GM18505 (cell line): ENCODE data around the gene CELA2A.
"Not testable (repeated sequence)": the region's sequence is repeated elsewhere in the genome, so short reads cannot be mapped to it uniquely, and the experiment has no call there.

Experiments
- ATAC-seq: cut with Tn5 transposase; IDR thresholded peaks from one replicate; pipeline ENCODE4 v1.9.1; 2021; ENCODE audit not compliant: unreplicated experiment
- POLR2A ChIP-seq: IDR thresholded peaks from 4 replicates; pipeline ENCODE4 v1.6.1; 2011; ENCODE audit warnings: borderline replicate concordance; ENCODE audit not compliant: insufficient read depth, insufficient read length; ENCODE audit errors: extremely low read depth

Gene CELA2A

DNA sequence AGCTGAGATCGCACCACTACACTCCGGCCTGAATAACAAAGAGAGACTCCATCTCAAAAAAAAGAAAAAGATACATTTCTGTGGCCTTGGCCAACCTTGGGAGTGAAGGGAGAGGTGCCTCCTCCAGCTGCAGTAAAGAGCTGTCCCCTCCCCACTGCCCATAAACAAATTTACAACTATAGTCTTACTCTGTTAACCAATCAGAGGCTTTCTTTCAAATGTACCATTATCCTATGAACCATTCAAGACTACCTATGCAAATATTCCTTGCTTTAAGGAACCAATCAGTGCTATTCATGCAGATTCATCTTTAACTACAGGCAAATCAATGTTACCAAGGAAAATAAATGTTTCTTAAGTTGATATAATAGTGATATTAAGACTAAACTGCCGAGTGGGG lies 20.4 kb downstream of the CELA2A start:
- TF ChIP-seq POLR2A = no peak
- ATAC-seq = no peak

GRCh38 chr1:15477646-15478212 lies 21.2 kb downstream of the CELA2A start:
- no peak for TF ChIP-seq POLR2A
- ATAC-seq = no peak

- no peak for ATAC-seq
- TF ChIP-seq POLR2A = no peak
Observed at GRCh38 chr1:15479654-15480347, 23.3 kb downstream of the CELA2A start.

GRCh38 chr1:15482455-15482854 lies 25.9 kb downstream of the CELA2A start:
- ATAC-seq = not testable (repeated sequence)

DNA sequence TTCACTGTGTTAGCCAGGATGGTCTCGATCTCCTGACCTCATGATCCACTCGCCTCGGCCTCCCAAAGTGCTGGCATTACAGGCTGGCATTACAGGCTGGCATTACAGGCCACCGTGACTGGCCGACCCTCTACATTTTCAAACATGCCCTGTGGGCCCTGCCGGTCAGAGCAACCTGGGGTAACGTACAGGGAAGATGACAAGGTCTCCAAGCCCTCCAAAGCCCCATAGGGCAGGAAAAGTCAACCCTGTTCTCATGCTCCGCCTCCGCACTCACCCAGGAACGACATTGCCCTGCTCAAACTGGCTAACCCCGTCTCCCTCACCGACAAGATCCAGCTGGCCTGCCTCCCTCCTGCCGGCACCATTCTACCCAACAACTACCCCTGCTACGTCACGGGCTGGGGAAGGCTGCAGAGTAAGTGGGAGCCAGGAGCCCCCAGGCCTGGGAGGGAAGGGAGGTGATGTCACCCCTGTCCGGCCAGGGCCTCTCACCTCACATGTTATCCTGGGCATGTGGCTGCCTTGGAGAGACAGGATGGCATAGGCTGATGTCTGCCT lies 26.5 kb downstream of the CELA2A start:
- ATAC-seq = not testable (repeated sequence)

- ATAC-seq = no peak
- TF ChIP-seq POLR2A = no peak
Observed at GRCh38 chr1:15483971-15484370, 27.4 kb downstream of the CELA2A start.

- not testable (repeated sequence) for ATAC-seq
Observed at GRCh38 chr1:15484443-15484842, 27.9 kb downstream of the CELA2A start.

DNA sequence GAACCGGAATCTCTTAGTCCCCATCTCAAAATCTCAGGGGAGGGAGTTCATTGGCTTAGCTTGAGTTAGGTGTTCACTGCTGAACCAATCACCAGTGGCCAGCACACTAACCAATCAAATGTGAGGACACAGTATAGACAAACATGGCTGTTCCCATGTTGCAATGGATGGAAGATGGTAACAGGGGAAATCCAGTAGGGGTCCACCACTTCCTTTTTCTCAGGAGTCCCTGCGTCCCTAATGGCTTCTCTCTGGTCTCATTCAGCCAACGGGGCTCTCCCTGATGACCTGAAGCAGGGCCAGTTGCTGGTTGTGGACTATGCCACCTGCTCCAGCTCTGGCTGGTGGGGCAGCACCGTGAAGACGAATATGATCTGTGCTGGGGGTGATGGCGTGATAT lies 29.1 kb downstream of the CELA2A start:
- no peak for TF ChIP-seq POLR2A
- no peak for ATAC-seq

GRCh38 chr1:15486844-15487610 lies 30.5 kb downstream of the CELA2A start:
- not testable (repeated sequence) for ATAC-seq

DNA sequence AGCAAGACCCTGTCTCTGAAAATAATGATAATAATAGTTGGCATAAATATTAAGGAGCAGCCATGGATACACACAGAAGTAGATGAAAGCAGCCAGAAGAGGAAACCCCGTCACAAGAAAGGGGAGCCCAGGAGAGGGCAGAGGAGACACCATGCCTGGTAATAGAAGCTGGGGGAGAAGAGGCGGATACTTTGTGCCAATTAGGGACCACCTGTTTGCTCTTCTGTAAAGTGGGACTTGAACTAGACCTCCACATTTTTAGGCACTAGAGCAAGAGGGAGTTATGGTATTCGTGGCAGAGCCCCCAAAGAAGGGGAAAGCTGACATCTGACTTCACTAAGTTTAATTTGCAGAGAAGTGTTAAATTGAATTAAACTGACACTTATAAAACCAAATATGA lies 31.8 kb downstream of the CELA2A start:
- ATAC-seq = no peak
- TF ChIP-seq POLR2A = no peak

DNA sequence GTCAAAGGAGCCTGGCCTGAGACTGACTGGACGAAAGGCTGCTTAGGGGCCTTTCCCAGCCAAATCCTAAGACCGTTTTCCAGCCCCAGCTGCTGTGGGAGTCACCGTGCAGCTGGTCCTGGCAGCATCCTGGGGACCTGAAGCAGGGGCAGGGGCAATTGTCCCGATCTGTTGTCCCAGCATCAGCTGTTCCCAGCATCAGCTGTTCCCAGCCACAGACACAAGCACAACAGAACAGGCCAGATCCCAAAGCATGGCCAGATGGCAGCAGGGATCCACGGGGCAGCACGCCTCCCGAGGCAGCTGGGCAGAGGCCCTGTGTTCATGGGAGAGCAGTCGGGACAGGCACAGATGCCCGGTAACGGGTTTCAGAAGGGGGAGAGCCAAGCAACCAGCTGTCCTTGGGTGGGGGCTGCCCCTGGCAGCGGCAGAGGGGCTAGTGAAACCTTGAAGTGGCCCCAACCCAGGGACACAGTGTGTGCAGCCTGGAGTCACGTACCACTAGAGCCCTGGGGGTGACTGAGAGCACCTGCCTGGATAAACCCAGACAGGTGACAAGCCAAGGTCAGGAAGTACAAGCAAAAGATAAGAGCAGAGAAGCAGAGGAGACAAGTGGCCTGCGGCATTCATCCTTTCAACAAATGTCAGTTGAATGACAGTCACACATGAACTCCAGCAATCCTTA lies 32.7 kb downstream of the CELA2A start:
- no peak for TF ChIP-seq POLR2A
- ATAC-seq = no peak

GRCh38 chr1:15491010-15491409 lies 34.5 kb downstream of the CELA2A start:
- ATAC-seq = not testable (repeated sequence)

GRCh38 chr1:15492596-15492995 lies 36.1 kb downstream of the CELA2A start:
- ATAC-seq = no peak
- no peak for TF ChIP-seq POLR2A

GRCh38 chr1:15493869-15494390 lies 37.4 kb downstream of the CELA2A start:
- no peak for TF ChIP-seq POLR2A
- no peak for ATAC-seq
